Neural crest cell (in vitro differentiated cells): Measurements from ENCODE around the gene PIGQ. TPM values are rescaled to one million over a fixed set of nuclear protein-coding genes. Genes with fewer than 3 reads are reported as not detected.
"Not testable (repeated sequence)": the region's sequence is repeated elsewhere in the genome, so short reads cannot be mapped to it uniquely, and the experiment has no call there.

Experiments
- DNase-seq: peaks from one replicate; pipeline ENCODE4 v3.0.0; 2021; ENCODE audit warnings: low read depth, mixed read lengths, low spot score
- H3K27ac Mint-ChIP-seq: one replicate; pipeline ENCODE4 v1.8.0; 2021; ENCODE audit warnings: mild to moderate bottlenecking, mixed read lengths; ENCODE audit not compliant: unreplicated experiment
- H3K27me3 Mint-ChIP-seq: 2 replicates; pipeline ENCODE4 v1.8.0; 2021; ENCODE audit warnings: low read depth, mild to moderate bottlenecking, mixed read lengths
- H3K36me3 Mint-ChIP-seq: 2 replicates; pipeline ENCODE4 v1.8.0; 2021; ENCODE audit warnings: low read depth, mild to moderate bottlenecking, mixed read lengths
- H3K4me1 Mint-ChIP-seq: 2 replicates; pipeline ENCODE4 v1.8.0; 2021; ENCODE audit warnings: mixed read lengths
- H3K4me3 Mint-ChIP-seq: one replicate; pipeline ENCODE4 v1.8.0; 2021; ENCODE audit warnings: mild to moderate bottlenecking, mixed read lengths
- H3K9me3 Mint-ChIP-seq: 2 replicates; pipeline ENCODE4 v1.8.0; 2021; ENCODE audit warnings: mixed read lengths
- CTCF ChIP-seq: fragments of 200-600 bp; sonication (generic); conservative IDR thresholded peaks from 2 replicates; pipeline ENCODE4 v1.5.0; 2021; ENCODE audit warnings: antibody characterized with exemption, mild to moderate bottlenecking
- total RNA-seq: library from RNA; stranded (reverse); gene quantifications from 2 replicates; pipeline ENCODE4 v1.2.1, GENCODE V29; 2021

PIGQ gene
- total RNA-seq, 1 donor from 2014 or later: 91.7 TPM

- peaks cover 8% of the 10 kb centered on the region for H3K36me3 Mint-ChIP-seq
- no peak for DNase-seq
- H3K27me3 Mint-ChIP-seq: no peaks in the 10 kb centered on the region
- peaks cover 7% of the 10 kb centered on the region for H3K4me1 Mint-ChIP-seq
- no peak overlapping the region for H3K4me3 Mint-ChIP-seq
- TF ChIP-seq CTCF: no peak
- H3K9me3 Mint-ChIP-seq: no peaks in the 10 kb centered on the region
- H3K27ac Mint-ChIP-seq: no peak overlapping the region
These were observed 26.9 kb downstream of the PIGQ start for GRCh38 chr16:596736-597060.

- not testable (repeated sequence) for H3K36me3 Mint-ChIP-seq, H3K27ac Mint-ChIP-seq, H3K27me3 Mint-ChIP-seq, H3K4me3 Mint-ChIP-seq, H3K4me1 Mint-ChIP-seq, H3K9me3 Mint-ChIP-seq, DNase-seq
These were observed 27.9 kb downstream of the PIGQ start for GRCh38 chr16:597655-598054.

GRCh38 chr16:598823-599739 is 29.3 kb downstream of the PIGQ start:
- no peak overlapping the region for H3K4me3 Mint-ChIP-seq
- H3K36me3 Mint-ChIP-seq: peaks cover 14% of the 10 kb centered on the region
- peaks cover 4% of the 10 kb centered on the region for H3K4me1 Mint-ChIP-seq
- no peaks in the 10 kb centered on the region for H3K27me3 Mint-ChIP-seq
- no peak overlapping the region for H3K27ac Mint-ChIP-seq
- DNase-seq: no peak
- no peaks in the 10 kb centered on the region for H3K9me3 Mint-ChIP-seq
- TF ChIP-seq CTCF: no peak

- Mint-ChIP-seq H3K27me3 (no peaks in the 10 kb centered on the region), H3K27ac (no peak overlapping the region), H3K36me3 (peaks cover 25% of the 10 kb centered on the region), H3K4me1 (peaks cover 4% of the 10 kb centered on the region), H3K4me3 (no peak overlapping the region), H3K9me3 (peaks cover 3% of the 10 kb centered on the region)
- TF ChIP-seq CTCF: peak; percentile 41
- DNase-seq: no peak
These were observed 31.0 kb downstream of the PIGQ start for GRCh38 chr16:600781-601180.

- H3K9me3 Mint-ChIP-seq: peaks cover 3% of the 10 kb centered on the region
These were observed 34.2 kb downstream of the PIGQ start for GRCh38 chr16:603933-604332.

More at GRCh38 chr16:603933-604332, 34.2 kb downstream of the PIGQ start:
- Mint-ChIP-seq H3K4me1 (peaks cover 4% of the 10 kb centered on the region), H3K27ac (no peak overlapping the region), H3K36me3 (peaks cover 23% of the 10 kb centered on the region), H3K4me3 (no peak overlapping the region), H3K27me3 (no peaks in the 10 kb centered on the region)
- DNase-seq: no peak
- no peak for TF ChIP-seq CTCF
